Prostate gland (tissue), 2 donors: ENCODE results near the gene RNF225. TPM values are rescaled to one million over a fixed set of nuclear protein-coding genes. Genes with fewer than 3 reads are reported as not detected.
"Not testable (repeated sequence)": the region's sequence is repeated elsewhere in the genome, so short reads cannot be mapped to it uniquely, and the experiment has no call there.

Source experiments
- DNase-seq: peaks from one replicate; pipeline ENCODE4 v3.0.0-alpha.2; 2019; ENCODE audit warnings: low spot score
- H3K27ac ChIP-seq, 2 donors: fragments of 200-600 bp; sonication (generic); 2 replicates each; pipeline ENCODE4 v1.5.1; 2017 to 2019
- H3K27me3 ChIP-seq: fragments of 200-600 bp; sonication (generic); replicated peaks from 2 replicates; pipeline ENCODE4 v1.5.1; 2019; ENCODE audit not compliant: insufficient read depth
- H3K36me3 ChIP-seq, 2 donors: fragments of 200-600 bp; sonication (generic); 1 replicate in 1 of 2; 2 replicates in 1 of 2; pipeline versions ENCODE4 v1.5.1 to v1.8.1; 2017 to 2019
- H3K4me1 ChIP-seq: fragments of 200-600 bp; sonication (generic); replicated peaks from 2 replicates; pipeline ENCODE4 v1.5.1; 2019
- H3K4me3 ChIP-seq, 2 donors: fragments of 200-600 bp; sonication (generic); 2 replicates each; pipeline ENCODE4 v1.5.1; 2017 to 2019
- H3K9me3 ChIP-seq: fragments of 200-600 bp; sonication (generic); 2 replicates; pipeline ENCODE4 v1.5.1; 2017
- POLR2A ChIP-seq: fragments of 450-650 bp; IDR thresholded peaks from one replicate; pipeline ENCODE4 v1.6.1; 2016; ENCODE audit warnings: antibody characterized with exemption, mild to moderate bottlenecking
- POLR2AphosphoS5 ChIP-seq: sonication (generic); formaldehyde crosslinking; IDR thresholded peaks from one replicate; pipeline ENCODE4 v1.6.1; 2017; ENCODE audit warnings: antibody characterized with exemption
- WGBS: methylation state at CpG from one replicate; pipeline ENCODE4 v1.1.5; 2018; 5-methylcytosine and 5-hydroxymethylcytosine counted together
- intact Hi-C: fragments of 100-400 bp; cut with DNase I; formaldehyde crosslinking; loops from one replicate; pipeline ENCODE4 v1.14.2; 2022
- microRNA-seq: library from miRNA; unstranded; fragments of <30 nt; microRNA quantifications from one replicate; pipeline ENCODE4, GENCODE V29; 2016
- small RNA-seq, 2 donors: library from RNA; depleted of rRNA; stranded (forward); fragments of <200 nt; gene quantifications; one replicate each; pipeline ENCODE3, GENCODE V24; 2016
- total RNA-seq, 2 donors: library from RNA; depleted of rRNA; stranded (reverse); fragments of >200 nt; gene quantifications; one replicate each; pipeline ENCODE4 v1.1.0, GENCODE V29; 2016
- TF ChIP-seq, protein P1 (sequence below), 4 experiments: fragments of 200-600 bp in 2 of 4; fragments of 450-650 bp in 2 of 4; sonication (generic) in 2 of 4; IDR thresholded peaks; 1 replicate in 3 of 4; 2 replicates in 1 of 4; pipeline ENCODE4 v1.5.1; 2016 to 2019; ENCODE audit warnings: antibody characterized with exemption in 4 of 4, mild to moderate bottlenecking in 2 of 4, moderate library complexity in 2 of 4

RNF225 gene
- total RNA-seq, 2 donors from 2014 or later = 0.62 to 7.0 TPM

DNA sequence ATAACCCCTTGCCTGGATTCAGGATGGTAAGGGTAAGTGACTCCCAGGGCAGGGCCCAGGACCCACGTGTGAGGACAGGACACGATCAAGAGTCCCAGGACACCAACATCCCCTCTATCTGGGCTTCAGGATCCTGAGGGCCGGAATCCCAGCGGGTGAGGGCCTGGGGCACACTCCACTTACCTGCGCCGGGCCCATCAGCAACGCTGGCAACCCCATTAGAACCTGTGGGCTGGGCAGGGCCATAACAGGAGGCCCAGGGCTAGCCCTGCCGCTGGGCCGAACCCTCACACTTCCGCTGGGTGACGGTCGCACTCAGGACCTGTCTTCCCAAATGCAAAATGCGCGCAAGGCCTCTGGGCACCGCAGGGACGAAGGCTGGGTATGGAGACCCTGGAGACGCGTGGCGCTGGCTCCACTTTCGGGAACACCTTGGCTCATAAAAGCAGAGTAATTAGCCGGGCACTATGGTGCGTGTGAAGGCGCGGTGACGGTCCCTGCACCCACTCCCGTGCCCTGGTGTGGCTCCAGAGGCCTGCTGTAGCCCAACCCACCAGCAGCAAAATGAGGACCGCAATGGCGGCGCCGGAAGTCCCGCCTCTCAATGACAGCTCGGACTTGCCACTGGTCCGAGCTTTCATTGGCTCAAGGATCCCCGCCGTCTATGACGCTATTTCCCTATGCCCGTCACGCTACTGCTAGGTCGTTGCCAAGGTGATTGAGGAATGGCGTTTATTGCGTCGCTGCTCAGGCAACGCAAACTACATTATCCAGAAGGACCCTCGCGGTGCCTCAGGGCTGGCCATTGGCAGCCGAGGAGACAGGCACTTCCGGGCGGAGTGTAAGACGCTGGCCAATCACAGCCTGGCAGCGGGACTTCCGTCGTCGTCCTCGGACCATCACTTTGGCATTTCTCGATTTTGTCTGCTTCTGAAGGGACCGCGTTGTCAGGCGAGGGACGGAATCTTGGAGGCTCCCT, 44.4 kb downstream of the RNF225 start, which contains the start of gene ZNF132:
TSS of gene ZNF132 (minus strand) at position 578 of the 979 bp plus-strand sequence. CDS start at position 246, 332 bp downstream.
- H3K27ac ChIP-seq = peak within 1 kb of the TSS; percentile 53 to 57
- 5% methylated on average over 59 of the region's 59 CpGs for WGBS
- no peaks in the 10 kb centered on the region for H3K27me3 ChIP-seq
- intact Hi-C loops = loop anchor here (2.0 kb wide), 1 partner anchor 31 kb away; the partner anchor contains the start of gene ZNF584
- H3K9me3 ChIP-seq = no peaks in the 10 kb centered on the region
- no peak for TF ChIP-seq POLR2A
- peak; percentile 99 for TF ChIP-seq POLR2AphosphoS5
- H3K4me3 ChIP-seq = peak within 1 kb of the TSS; percentile 52 to 77
- peaks cover 3 to 14% of the 10 kb centered on the region in 2 donors for H3K36me3 ChIP-seq
- DNase-seq = peak; percentile 99
- no peaks in the 10 kb centered on the region for H3K4me1 ChIP-seq

DNA sequence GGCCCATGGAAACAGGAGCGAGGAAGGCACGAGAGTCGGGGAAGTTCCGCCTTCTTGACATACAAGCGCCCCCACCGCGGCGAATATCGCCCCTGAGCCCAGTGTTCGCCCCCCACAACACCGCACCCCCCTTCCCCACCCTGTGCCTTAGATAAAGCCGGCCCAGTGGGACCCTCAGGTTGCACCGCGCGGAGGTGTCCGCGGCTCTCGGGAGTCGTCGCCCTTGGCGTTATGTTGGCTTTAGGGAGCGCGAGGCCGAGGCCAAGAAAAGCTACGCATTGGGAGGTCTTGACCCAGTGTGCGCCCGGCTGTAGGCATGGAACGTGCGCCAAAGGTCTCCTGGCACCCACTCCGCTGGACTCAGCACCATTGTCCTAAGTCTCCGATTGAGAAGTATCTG, 45.1 kb downstream of the RNF225 start:
- TF ChIP-seq, protein P1, sequence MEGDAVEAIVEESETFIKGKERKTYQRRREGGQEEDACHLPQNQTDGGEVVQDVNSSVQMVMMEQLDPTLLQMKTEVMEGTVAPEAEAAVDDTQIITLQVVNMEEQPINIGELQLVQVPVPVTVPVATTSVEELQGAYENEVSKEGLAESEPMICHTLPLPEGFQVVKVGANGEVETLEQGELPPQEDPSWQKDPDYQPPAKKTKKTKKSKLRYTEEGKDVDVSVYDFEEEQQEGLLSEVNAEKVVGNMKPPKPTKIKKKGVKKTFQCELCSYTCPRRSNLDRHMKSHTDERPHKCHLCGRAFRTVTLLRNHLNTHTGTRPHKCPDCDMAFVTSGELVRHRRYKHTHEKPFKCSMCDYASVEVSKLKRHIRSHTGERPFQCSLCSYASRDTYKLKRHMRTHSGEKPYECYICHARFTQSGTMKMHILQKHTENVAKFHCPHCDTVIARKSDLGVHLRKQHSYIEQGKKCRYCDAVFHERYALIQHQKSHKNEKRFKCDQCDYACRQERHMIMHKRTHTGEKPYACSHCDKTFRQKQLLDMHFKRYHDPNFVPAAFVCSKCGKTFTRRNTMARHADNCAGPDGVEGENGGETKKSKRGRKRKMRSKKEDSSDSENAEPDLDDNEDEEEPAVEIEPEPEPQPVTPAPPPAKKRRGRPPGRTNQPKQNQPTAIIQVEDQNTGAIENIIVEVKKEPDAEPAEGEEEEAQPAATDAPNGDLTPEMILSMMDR (IDR thresholded peaks at IDR 0.05) = no peak
- no peak for TF ChIP-seq POLR2A
- TF ChIP-seq POLR2AphosphoS5 = no peak
- intact Hi-C loops = loop anchor here (2.0 kb wide), 1 partner anchor 32 kb away; the partner anchor contains the start of gene ZNF584
- Histone ChIP-seq H3K9me3 (no peaks in the 10 kb centered on the region), H3K27me3 (no peaks in the 10 kb centered on the region), H3K4me3 (peak overlapping the region; percentile 52 to 77), H3K36me3 (peaks cover 0 to 7% of the 10 kb centered on the region in 2 donors), H3K4me1 (no peaks in the 10 kb centered on the region), H3K27ac (peak overlapping the region; percentile 53 to 57)
- DNase-seq = no peak
- 8% methylated on average over 30 of the region's 31 CpGs for WGBS

DNA sequence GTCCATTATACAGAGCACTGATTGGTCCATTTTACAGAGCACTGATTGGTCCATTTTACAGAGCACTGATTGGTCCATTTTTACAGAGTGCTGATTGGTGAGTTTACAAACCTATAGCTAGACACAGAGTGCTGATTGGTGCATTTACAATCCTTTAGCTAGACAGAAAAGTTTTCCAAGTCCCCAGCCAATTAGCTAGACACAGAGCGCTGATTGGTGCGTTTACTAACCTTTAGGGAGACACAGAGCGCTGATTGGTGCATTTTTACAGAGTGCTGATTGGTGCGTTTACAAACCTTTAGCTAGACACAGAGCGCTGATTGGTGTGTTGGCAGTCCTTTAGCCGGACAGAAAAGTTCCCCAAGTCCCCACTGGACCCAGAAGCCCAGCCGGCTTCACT, 47.5 kb downstream of the RNF225 start:
- H3K27me3 ChIP-seq, H3K36me3 ChIP-seq, DNase-seq, intact Hi-C loops, H3K4me1 ChIP-seq, H3K9me3 ChIP-seq, H3K4me3 ChIP-seq, H3K27ac ChIP-seq: not testable (repeated sequence)
- 88% methylated on average over 7 of the region's 7 CpGs for WGBS

Small RNA genes lying within 50 kb of the gene (microRNA-seq; reads per million reads assigned to microRNA genes)
- gene MIR4754 = 1.1 reads per million, percentile 11 among the genes with 10 or more reads in this experiment

Small RNA genes lying within 50 kb of the gene (small RNA-seq; reads per million reads assigned to genes)
- gene MIR4754 (0 to 0.10 reads per million in 2 donors), gene RNA5SP473 (0.60 to 1.6 reads per million in 2 donors)

Other genes with a start within 250 kb of the RNF225 start
- gene ZNF329, start 244.9 kb upstream of the RNF225 start, total RNA-seq = 10 to 100 TPM; 14.7 to 18.4 TPM
- gene ZNF274, start 212.6 kb upstream of the RNF225 start, total RNA-seq = 10 to 100 TPM; 34.5 to 34.7 TPM
- gene ZNF544, start 166.7 kb upstream of the RNF225 start, total RNA-seq = 10 to 100 TPM; 56.9 to 87.4 TPM
- 1 to 10 TPM; 6.1 to 9.3 TPM for gene ZNF8, start 116.7 kb upstream of the RNF225 start, total RNA-seq
- gene ERVK3-1, start 90.3 kb upstream of the RNF225 start, total RNA-seq = 10 to 100 TPM; 40.1 to 54.5 TPM
- 1 to 10 TPM; 2.7 to 4.1 TPM for gene ZSCAN22, start 68.7 kb upstream of the RNF225 start, total RNA-seq
- gene A1BG, start 42.2 kb upstream of the RNF225 start, total RNA-seq = 10 to 100 TPM in 1 of 2 donors, 1 to 10 TPM in 1; 5.6 to 25.6 TPM
- 10 to 100 TPM in 1 of 2 donors, 1 to 10 TPM in 1; 6.6 to 11.0 TPM for gene ZNF497, start 32.9 kb upstream of the RNF225 start, total RNA-seq
- 10 to 100 TPM; 12.2 to 15.7 TPM for gene ZNF837, start 14.6 kb upstream of the RNF225 start, total RNA-seq
- 1,000 to 10,000 TPM; 1,184 to 2,289 TPM for gene RPS5, start 8.4 kb upstream of the RNF225 start, total RNA-seq
- 10 to 100 TPM; 10.8 to 19.4 TPM for gene ZNF584, start 13.0 kb downstream of the RNF225 start, total RNA-seq
- gene ZNF132, start 44.5 kb downstream of the RNF225 start, total RNA-seq = 10 to 100 TPM in 1 of 2 donors, 1 to 10 TPM in 1; 8.1 to 12.2 TPM
- 10 to 100 TPM; 10.8 to 16.4 TPM for gene ZNF324B, start 56.0 kb downstream of the RNF225 start, total RNA-seq
- 10 to 100 TPM; 22.9 to 27.1 TPM for gene ZNF324, start 71.4 kb downstream of the RNF225 start, total RNA-seq
- 10 to 100 TPM; 37.8 to 38.0 TPM for gene ZNF446, start 80.7 kb downstream of the RNF225 start, total RNA-seq
- gene SLC27A5, start 116.3 kb downstream of the RNF225 start, total RNA-seq = 10 to 100 TPM in 1 of 2 donors, 1 to 10 TPM in 1; 6.6 to 20.7 TPM
- gene ZBTB45, start 124.2 kb downstream of the RNF225 start, total RNA-seq = 10 to 100 TPM; 22.0 to 24.0 TPM
- gene TRIM28, start 148.4 kb downstream of the RNF225 start, total RNA-seq = 100 to 1,000 TPM; 237 to 374 TPM
- gene CHMP2A, start 159.4 kb downstream of the RNF225 start, total RNA-seq = 100 to 1,000 TPM; 102 to 126 TPM
- 10 to 100 TPM; 27.7 to 44.2 TPM for gene UBE2M, start 163.0 kb downstream of the RNF225 start, total RNA-seq
- gene MZF1, start 177.7 kb downstream of the RNF225 start, total RNA-seq = 10 to 100 TPM; 47.5 to 67.3 TPM